NCI-H2107 treated with DMSO at 0.1 percent for 48 hours (cell line): ENCODE measurements around the gene ZNF333.
"Not testable (repeated sequence)": the region's sequence is repeated elsewhere in the genome, so short reads cannot be mapped to it uniquely, and the experiment has no call there.

Experiments
- DNase-seq: peaks from one replicate; lab custom pipeline; 2025; ENCODE audit not compliant: unreplicated experiment; lab: John Stamatoyannopoulos, UW

ZNF333 gene

GRCh38 chr19:14695471-14695870 is 5.6 kb downstream of the ZNF333 start:
- DNase-seq: no peak

- DNase-seq: no peak
Observed at GRCh38 chr19:14699641-14700040, 9.8 kb downstream of the ZNF333 start.

DNA sequence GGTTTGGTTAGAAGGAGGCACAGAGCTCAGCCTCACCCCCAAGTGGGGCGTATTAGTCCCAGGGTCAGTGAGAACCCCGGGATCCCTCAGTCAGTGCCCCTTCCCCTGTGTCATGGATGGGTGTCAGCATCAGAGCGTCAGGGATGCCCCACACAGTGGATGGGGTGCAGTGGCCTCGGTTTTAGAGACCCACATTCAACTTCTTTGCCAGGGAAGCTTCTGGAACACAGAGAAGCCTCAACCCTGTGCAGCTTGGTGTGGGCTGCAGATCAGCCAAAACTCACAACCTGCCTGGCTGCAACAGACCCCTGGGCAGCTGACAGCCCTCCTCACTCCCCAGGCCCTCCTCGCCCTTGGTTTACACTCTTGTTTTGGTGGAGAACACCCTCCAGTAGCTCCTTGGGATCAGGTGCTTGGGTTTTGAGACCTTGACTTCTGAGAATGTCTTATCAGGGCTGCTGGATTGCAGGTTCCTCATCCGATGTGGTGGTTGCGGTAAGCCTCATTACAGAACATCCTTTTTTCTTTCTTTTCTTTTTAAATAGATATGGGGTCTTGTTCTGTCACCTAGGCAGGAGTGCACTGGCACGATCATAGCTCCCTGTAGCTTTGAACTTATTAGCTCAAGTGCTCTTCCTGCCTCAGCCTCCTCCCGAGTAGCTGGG is 11.0 kb downstream of the ZNF333 start:
- DNase-seq: no peak

- no peak for DNase-seq
Observed at GRCh38 chr19:14703833-14704232, 14.0 kb downstream of the ZNF333 start.

DNA sequence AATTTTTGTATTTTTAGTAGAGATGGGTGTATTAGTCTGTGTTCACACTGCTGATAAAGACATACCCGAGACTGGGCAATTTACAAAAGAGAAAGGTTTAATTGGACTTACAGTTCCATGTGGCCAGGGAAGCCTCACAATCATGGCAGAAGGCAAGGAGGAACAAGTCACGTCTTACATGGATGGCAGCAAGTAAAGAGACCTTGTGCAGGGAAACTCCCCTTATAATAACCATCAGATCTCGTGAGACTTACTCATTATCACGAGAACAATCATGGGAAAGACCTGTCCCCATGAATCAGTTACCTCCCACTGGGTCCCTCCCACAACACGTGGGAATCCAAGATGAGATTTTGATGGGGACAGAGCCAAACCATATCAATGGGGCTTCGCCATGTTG is 14.6 kb downstream of the ZNF333 start:
- DNase-seq: no peak

- no peak for DNase-seq
Observed at GRCh38 chr19:14715841-14716240, 26.0 kb downstream of the ZNF333 start.

DNA sequence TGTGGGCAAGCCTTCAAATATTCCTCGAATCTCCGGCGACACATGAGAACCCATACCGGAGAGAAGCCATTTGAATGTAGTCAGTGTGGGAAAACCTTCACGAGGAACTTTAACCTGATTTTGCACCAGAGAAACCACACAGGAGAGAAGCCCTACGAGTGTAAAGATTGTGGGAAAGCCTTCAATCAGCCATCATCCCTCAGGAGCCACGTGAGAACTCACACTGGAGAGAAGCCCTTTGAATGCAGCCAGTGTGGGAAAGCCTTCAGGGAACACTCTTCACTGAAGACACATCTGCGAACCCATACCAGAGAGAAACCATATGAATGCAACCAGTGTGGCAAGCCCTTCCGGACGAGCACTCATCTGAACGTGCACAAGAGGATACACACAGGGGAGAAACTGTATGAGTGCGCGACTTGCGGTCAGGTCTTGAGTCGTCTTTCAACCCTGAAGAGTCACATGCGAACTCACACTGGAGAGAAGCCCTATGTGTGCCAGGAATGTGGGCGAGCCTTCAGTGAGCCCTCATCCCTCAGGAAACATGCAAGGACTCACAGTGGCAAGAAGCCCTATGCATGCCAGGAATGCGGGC is 28.8 kb downstream of the ZNF333 start:
- DNase-seq: no peak

DNA sequence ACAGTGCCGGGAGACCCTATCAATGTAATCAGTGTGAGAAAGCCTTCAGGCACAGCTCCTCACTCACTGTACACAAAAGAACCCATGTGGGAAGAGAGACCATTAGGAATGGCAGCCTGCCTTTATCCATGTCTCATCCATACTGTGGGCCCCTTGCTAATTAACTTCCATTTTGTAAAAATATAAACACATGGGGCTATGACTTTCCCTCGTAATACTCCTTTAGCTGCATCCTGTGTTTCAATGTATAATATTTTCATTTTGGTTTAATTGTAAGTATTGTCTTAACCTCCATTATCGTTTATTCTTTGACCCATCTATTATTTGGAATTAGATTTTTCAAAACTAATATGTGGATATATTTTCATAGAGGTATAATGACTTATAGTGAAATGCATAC is 29.3 kb downstream of the ZNF333 start:
- no peak for DNase-seq

DNA sequence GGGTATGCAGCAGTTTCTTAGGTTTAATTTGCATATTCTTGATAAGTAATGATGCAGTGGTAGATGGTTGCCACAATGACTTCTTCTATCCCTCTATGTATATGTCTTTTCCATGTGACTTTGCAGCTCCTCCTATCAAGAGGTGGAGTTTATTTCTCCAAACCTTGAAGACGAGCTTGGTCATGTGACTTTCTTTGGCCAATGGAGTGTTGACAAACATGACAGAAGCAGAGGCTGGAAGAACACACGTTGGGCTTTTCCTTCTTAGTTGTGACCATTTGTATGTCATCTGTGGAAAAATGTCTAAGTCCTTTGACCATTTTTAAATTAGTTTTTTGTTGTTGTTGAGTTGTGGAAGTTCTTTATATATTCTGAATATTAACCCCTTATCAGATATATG is 32.3 kb downstream of the ZNF333 start:
- DNase-seq: no peak

DNA sequence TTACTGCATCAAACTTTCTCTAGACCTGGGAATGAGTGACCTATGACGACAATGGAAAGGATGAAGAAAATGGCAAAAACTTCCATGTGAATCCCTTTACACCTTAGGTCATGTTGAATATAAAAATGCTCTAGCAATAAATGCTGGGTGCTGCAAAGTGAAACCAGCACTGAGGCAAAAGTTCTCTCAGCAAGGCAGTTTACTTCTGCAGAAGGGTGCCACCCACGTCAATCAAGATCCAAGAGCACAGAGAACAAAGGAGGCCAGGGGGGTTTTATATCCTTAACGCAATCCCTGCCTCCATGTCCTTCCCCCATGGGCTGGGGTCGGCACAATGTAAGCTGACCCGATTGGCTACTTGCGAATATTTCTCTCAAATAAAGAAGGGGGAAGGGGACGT is 38.7 kb downstream of the ZNF333 start:
- no peak for DNase-seq

DNA sequence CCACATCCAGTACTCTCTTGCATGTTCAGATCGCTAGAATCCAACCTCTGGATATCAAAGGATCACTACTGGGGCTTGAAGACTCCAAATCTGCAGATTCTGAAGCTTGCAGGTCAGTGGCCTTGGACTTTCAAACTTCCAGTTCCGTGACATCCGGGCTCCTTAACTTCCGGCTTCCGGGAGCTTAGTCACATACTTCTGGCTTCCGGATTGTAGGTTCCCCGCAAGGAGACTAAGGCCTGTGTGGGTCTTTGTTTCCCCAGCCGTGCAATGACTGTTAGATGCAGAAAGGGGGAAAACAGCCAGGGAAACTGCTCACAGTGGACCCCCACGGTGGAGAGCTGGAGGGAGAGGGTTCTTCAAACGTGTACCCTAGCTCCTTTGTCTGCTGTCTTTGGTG is 41.4 kb downstream of the ZNF333 start:
- no peak for DNase-seq

GRCh38 chr19:14732510-14732909 is 42.7 kb downstream of the ZNF333 start:
- no peak for DNase-seq

- DNase-seq: no peak
Observed at GRCh38 chr19:14733574-14733973, 43.7 kb downstream of the ZNF333 start.

DNA sequence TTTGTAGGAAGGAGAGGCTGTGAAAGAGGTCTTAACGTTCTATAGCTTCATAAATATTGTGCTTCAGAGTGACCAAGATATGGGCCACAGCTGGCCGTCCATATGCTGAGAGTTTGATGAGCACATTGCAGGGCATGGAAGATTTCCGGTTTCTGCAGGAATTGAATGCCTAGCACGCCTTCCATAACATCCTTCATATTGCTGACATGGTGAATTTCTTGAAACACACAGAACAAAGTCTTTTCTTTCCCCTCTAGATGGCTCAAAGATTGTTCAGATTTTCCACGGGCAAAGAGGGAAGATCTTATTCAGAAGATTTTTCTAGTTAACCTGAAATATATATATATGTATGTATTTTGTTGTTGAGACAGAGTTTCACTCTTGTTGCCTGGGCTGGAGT is 46.1 kb downstream of the ZNF333 start:
- DNase-seq: no peak

DNA sequence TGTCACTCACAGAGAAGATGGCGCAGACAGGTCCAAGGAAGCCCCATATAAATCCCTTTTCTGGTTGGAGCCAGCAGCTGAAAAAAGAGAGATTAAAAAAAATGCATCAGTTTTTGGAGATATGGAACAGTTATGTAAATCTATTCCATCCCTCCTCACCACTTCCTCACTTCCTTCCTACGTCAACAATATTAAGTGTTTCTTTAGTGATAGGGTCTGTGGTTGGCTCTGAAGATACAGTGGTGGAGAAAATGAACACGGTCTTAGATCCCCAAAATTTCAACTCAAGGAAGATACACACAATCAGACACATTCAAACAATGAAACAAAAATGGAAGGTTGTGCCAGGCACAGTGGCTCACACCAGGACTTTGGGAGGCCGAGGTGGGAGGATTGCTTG is 57.0 kb downstream of the ZNF333 start:
- no peak for DNase-seq

GRCh38 chr19:14748601-14749000 is 58.8 kb downstream of the ZNF333 start:
- DNase-seq: no peak

DNA sequence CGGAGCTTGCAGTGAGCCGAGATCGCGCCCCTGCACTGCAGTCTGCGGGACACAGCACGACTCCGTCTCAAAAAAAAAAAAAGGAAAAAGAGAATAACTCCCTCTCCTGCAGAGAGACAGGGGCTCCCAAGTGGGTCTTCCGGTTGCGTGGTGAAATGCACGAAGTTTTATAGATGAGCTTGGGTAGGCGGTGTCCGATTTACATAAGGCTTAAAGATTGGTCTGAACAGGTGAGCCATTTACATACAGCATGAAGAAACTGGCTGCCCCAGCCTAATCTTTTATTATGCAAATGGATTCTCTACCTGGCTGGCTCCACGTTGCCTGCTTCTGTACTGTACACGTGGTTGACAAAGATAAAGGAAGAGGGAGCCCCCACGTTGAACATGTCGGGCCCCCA is 69.0 kb downstream of the ZNF333 start:
- DNase-seq: no peak

DNA sequence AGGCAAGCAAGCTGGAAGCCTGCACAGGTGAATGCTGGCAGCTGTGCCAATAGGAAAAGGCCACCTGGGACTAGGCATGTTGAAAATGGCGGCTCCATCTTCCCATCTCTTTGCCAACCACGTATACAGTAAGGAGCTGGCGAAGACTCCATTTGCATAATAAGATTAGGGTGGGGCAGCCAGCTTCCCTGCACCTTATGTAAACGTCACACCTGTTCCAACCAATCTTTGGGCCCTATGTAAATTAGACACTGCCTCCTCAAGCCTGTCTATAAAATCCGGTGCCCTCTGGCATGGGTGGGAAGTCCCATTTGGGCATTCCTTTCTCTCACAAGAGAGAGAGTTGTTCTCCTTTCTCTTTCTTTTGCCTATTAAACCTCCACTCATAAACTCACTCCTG is 71.8 kb downstream of the ZNF333 start:
- DNase-seq: no peak

- no peak for DNase-seq
Observed at GRCh38 chr19:14762111-14762510, 72.3 kb downstream of the ZNF333 start.

GRCh38 chr19:14763497-14764145 is 73.8 kb downstream of the ZNF333 start:
- no peak for DNase-seq

DNA sequence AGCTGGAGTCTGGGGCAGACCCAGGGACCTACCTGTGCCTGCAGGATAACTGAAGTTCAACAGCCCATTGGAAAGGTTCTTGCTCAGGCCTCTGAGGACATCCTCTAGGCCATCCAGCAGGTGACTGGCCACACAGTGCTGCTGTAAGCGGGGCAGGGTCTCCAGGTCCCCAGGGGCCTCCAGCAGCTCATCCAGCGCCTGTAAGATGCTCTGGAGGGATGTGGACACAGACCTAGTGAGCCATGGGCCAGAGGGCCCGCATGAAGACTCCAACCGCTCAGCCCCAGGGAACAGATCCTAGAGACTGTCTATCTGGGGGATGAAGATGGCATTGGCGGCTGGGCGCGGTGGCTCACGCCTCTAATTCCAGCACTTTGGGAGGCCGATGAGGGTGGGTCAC is 74.6 kb downstream of the ZNF333 start:
- DNase-seq: no peak

DNA sequence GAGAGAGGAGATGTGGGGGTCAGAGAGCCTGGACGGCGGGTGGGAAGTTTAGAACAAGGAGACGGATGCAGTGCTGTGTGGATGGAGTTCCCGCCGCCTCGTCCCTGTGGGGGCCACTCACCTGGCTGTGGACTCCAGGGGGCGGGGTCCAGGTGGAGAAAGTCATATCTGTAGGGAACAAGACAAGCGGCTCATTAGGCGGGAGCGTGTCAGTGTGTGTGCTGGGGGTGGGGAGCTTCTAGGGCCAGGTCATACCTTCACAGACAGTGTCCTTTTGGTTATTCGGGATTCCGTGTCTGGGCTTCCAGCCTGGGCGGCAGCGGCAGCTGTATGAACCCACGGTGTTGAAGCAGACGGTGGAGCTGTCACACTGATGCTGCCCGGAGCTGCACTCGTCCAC is 75.6 kb downstream of the ZNF333 start:
- not testable (repeated sequence) for DNase-seq

DNA sequence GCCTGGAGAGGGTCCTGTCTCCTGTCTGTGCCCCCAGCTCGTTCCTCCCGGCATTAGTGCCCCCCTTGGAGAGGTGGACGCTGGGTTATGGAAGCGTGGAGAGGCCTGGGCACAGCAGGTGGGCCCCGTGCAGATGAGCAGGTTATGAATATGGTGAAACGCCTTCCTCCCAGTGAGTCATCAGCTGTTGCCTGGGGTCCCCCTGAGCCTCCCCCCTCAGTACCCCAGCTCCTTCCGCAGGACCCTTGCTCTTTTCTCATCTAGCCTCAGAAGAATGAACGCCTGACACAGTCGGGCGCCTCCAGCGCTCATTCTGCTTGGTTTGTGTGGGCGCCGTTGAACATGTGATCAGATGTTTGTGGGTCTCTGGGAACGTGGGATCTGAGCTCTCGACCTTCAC is 76.0 kb downstream of the ZNF333 start:
- not testable (repeated sequence) for DNase-seq
